ENCODE results near the gene RAET1L.

- no peak for TF ChIP-seq EZH2 (IDR thresholded peaks at IDR 0.05; ENCODE audit: borderline replicate concordance, insufficient read depth, low read depth, low read length, poor library complexity, severe bottlenecking)
- no peak for TF ChIP-seq CTCF (IDR thresholded peaks at IDR 0.05)
These were observed 4.4 kb upstream of the RAET1L start for GRCh38 chr6:150029749-150030148.

Measured in B cell (primary cell).